ENCODE measurements around the gene SLC11A2.

Gene SLC11A2

DNA sequence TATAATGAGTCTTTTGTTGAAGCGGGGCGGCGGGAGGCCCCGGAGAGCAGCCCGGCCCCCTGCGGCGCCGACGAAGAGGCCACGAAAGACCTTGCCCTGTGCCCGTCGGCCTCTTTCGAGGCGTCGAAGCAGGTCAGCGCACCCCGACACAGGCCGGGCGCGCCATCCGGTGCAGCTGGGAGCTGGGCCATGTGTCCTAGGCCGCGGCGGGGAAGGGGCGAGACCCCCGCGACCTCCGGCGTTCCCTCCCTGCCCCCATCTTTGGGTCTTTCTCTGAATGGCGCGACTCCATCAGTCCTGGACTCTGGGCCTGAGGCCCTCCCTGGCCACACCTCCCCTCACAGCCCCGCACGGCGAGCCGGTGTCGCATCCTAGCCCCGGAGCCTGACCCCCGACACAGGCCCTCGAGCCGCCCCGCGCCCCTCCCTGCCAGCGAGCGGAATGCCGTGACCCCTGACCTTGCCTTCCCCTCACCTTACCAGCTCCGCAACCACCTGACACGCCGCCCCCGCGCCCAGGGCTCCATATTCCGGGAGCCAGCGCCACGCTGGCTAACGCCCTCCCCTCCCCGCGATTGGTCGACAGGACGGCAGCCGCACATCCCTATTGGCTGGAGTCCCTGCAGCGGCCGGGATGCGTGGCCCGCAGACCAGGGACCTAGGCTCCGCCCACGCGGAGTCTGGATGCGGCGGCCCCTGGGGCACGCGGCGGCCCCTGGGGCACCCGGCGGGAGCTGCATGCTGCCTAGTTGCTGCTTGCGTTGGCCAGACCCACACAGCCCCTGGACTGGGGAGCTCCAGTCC is at the start of gene SLC11A2:
Gene SLC11A2 (minus strand): TSS at position 549 of the 803 bp plus-strand sequence. CDS start 15,656 bp downstream, outside the sequence.
- peak; percentile 88 to 94 for DNase-seq

- no peak for DNase-seq
Observed at GRCh38 chr12:51075390-51075789, 49.2 kb upstream of the SLC11A2 start.

DNA sequence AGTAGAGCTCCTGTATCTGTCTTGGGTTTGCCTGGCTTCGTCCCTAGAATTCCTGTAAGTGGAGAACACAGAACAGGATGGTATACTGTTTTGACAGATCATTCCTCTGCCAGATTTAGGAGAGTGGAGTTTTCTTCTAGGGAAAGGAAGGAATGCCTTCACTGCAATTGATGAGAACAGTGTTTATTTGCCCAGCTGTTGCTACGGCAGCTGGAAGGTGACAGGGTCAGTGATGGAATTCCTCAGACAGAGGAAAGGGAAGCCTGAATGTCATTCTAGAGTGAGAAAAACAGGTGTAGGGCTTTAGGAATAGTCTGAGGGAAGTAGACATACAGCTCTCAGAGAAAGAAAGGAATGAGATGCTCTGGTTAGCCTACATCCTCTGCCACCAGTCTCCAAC is 45.5 kb upstream of the SLC11A2 start:
- DNase-seq, result no peak

DNA sequence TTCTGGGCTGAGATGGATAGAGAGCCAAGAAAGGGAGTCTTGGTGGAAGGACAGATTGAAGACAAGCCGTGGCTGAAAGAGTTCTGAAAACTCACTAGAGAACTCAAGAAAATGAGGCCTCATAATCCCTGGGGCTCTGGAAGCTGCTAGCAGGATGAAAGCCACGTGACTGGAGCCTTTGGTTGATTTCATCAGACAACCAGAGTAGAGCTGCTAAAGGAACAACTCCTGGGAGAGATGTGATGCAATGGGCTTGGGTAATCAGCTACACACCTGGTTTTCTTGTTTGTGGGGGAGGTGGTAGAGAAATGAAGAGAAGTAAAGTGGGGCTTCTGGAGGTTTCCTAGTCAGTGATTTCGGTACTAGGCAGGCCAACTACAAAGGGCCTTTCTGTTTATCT is 43.8 kb upstream of the SLC11A2 start:
- DNase-seq, result no peak

DNA sequence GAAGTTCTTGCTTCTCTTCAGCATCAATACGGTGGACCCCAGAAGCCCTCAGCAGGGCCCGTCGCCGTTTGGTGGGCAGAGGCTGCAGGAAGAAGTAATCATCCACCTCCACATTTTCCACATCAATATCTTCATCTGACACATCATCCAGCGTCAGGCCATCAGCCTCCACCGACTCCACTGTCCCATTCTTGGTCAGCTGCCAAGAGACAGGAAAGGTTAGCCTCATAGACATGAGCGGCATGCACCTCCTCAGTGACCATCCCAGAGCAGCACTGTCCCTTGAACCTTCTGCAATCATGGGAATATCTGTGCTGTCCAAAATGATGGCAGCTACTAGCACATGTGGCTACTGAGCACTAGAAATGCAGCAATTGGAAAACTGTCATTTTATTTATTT is 41.6 kb upstream of the SLC11A2 start:
- no peak for DNase-seq

DNA sequence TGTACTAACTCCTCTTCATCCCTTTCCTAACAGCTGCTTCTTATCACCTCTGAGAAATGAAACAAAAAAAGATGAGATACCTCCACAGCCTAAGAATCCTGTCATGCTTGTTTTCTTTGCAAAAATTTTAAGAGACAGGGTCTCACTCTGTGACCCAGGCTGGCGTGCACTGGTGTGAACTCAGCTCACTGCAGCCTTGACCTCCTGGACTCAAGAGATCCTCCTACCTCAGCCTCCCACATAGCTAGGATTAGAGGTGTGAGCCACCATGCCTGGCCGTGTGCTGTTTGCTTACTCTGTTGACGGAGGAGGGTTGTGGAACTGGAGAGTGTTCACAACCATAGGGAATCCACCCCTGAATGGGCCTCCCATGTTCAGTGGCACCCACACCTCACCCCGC is 41.0 kb upstream of the SLC11A2 start:
- no peak for DNase-seq

DNA sequence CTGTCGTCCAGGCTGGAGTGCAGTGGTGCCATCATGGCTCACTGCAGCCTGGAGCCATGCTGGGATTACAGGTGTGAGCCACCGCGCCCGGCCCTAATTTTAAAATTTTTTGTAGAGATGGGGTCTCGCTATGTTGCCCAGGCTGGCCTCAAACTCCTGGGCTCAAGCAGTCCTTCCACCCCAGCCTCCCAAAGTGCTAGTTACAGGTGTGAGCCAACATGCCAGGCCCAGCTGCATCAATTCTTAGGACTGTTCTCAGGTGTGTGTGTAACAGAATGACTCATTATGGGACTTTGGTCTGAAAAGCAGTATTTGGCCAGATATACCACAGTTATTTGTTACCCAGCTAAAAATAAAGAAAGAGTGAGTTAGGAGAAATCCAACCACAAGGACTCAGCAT is 39.3 kb upstream of the SLC11A2 start:
- DNase-seq, result no peak

- no peak for DNase-seq
Observed at GRCh38 chr12:51062631-51063397, 36.6 kb upstream of the SLC11A2 start.

DNA sequence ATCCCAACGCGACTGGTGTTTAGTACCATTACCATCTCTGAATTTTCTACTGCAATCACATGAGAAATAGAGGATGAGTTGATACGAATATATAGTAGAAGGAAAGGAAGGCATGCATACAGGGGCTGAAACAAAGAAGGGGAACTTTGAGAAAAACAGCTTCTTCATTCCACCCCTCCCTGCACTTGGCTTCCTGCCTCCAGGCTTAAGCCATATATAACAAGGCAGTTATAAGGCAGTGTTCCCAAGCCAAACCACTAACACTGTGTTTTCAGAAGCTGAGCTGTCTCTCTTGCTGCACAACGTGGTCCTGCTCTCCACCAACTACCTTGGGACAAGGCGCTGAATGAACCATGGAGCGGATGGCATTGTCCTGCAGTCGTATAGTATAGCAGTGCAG is 32.9 kb upstream of the SLC11A2 start:
- DNase-seq, result no peak

DNA sequence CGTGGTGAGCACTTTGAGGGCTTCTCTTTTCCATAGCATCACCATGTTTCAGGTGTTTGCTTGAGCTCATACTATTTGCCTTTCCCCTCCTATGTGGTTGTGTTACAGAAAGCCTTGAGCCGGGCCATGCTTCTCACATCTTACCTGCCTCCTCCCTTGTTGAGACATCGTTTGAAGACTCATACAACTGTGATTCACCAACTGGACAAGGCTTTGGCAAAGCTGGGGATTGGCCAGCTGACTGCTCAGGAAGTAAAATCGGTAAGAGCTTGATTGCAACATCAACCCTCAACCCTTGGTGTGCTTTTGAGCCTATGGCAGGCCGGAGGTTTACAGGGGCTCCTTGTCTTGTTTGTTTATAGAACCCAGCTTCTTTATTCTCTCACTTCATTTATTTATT is 30.1 kb upstream of the SLC11A2 start:
- no peak for DNase-seq

DNA sequence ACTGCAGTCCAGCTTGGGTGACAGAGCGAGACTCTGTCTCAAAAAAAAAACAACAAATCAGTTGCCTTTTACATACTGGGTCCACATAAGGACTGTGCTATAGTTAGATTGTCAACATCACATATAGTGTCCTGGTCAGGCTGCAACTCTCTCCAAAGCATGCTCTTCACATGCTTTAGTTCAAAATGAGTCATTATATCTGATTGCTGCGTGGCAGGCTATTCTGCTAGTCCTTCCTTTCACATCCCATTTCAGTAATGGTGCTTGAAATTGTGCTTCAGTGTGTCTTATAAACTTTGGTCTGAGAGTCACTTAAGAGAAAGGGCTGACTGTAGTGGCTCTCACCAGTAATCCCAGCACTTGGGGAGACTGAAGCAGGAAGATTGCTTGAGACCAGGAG is 28.9 kb upstream of the SLC11A2 start:
- DNase-seq, result no peak

DNA sequence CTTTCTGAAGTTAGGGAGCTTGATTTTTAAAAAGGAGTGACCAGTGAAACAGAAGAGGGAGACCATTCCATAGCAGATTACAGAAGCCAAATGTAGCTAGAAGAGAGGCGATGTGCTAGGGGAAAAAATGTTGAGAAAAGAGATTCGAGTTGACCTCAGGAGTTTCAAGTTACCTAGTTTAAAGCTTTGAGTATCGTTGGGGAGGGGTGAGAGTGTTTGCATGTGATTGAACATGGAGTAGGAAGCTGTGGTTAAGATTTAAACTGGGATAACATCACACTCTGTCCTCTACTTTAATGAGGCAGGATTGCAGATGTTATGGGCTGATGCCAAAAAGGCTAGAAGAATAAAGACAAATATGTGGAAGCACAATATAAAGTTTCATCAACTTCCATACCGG is 25.6 kb upstream of the SLC11A2 start:
- no peak for DNase-seq

- DNase-seq, result no peak
Observed at GRCh38 chr12:51049525-51049924, 23.3 kb upstream of the SLC11A2 start.

DNA sequence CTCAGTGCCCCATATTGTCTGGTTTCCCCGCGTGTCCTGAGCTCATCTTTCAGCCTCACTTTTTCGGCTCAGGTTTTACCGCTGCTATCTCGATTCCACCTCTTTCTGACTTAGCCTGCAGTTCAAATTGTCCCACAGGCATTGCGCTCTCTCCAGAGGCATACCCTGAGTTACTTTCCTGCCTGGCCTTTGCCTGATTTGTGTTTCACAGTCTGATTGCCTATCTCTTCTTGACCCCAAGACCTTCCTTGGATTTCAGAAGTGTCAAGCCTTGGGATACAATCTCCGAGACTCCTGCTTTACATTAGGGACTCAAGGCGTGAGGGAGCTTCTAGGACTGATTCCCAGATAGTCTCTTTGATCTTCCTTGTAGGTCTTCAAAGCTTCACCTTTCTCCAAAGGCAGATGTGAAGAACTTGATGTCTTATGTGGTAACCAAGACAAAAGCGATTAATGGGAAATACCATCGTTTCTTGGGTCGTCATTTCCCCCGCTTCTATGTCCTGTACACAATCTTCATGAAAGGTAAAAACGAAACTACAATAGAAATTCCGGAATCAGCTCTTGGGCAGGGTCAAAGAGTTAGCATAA is 22.6 kb upstream of the SLC11A2 start:
- no peak for DNase-seq

DNA sequence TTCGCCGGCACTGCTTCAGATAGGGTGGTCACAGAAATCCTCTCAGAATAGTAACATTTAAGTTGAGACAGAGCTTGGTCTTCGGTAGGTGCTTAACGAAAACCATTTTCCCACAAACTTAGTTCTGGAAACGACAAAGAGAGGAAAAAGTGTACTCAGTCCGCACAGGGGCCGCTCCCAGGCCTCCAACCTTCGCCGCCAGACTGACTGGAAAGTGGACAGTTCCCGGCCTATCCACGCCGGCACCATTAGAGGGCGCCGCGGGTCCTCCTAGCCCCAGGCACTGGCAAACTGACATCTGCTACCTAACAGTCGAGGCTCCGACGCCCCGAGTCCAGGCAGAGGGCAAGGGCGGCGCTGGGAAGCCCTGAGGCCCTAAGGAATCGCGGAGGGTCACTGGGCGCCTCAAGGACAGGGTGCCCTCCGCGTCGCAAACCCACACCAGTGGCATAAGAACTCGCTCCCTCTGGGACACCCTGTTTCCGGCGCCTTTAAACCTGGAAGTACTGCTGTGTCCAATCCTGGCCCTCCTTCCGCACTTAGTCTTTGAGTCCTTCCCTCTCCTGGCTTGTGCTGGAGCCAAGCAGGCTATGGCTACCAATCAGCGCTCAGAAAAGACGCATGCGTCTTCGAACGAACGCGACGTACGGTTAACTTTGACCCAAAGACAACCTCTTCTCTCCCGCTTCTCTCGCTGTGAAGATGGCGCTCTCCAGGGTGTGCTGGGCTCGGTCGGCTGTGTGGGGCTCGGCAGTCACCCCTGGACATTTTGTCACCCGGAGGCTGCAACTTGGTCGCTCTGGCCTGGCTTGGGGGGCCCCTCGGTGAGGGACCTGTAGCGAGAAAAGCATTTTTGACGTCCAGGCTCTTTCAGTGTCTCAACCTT is 21.7 kb upstream of the SLC11A2 start, which contains the start of gene LETMD1:
Gene LETMD1 (plus strand): TSS at position 673 of the 886 bp plus-strand sequence. CDS start 30 bp downstream, at position 703.
- peak; percentile 99 for DNase-seq

GRCh38 chr12:51036279-51036678 is 10.1 kb upstream of the SLC11A2 start:
- DNase-seq, result no peak

- DNase-seq, result no peak
Observed at GRCh38 chr12:51033457-51034089, 7.4 kb upstream of the SLC11A2 start.

- no peak for DNase-seq
Observed at GRCh38 chr12:51033048-51033447, 6.9 kb upstream of the SLC11A2 start.

DNA sequence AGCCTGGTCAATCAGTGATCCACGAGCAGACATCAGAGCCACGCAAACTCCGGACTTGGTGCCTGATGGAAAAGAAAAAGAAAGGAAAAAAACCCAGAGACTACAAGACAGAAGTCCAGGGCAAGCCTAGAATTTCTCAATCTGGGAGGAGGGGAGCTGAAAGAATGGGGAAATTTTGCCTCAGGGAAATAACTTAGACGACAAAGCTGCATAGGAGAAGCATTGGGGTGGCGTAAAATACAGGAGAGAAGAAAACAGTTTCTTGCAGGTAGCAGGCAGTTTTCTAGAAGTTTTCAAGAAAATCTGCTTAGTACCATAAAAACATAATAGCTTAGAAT is 2.6 kb upstream of the SLC11A2 start:
- no peak for DNase-seq

DNA sequence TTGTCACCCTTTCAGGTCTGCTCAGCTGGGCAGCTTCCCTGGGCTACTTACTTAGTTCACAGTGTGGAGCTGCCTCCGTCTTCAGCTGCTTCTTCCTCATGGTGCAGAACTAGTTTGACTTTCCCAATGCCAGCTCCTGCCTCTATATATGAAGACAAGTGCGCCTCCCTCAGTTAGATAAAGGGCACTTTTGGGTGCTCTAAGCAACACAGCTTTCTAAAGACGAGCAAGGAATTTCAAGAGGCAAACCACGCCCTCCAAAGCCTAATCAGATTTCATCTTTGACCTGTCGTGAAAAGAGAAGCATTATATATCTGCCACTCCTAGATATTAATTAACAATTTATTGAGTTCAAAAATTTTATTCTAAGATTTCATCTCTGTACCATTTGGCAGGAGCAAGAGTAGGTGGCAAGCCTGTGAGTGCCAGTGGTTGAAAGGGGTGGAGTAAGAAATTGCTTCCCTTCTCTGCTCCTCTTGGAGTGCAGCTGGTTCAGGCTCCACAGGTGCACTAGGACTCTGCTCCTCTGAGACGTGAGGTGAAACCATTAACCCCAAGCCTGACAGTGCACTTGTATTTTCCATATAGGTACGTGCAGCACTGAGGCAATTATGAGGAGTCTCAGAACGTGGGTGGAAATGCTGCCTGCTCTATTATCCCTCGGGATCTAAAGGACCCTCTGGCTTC is 2.1 kb upstream of the SLC11A2 start:
- peak; percentile 94 to 95 for DNase-seq

- DNase-seq, result no peak
Observed at GRCh38 chr12:51027342-51027835, 1.2 kb upstream of the SLC11A2 start.
